Measurements from ENCODE around the gene TNC.

DNA sequence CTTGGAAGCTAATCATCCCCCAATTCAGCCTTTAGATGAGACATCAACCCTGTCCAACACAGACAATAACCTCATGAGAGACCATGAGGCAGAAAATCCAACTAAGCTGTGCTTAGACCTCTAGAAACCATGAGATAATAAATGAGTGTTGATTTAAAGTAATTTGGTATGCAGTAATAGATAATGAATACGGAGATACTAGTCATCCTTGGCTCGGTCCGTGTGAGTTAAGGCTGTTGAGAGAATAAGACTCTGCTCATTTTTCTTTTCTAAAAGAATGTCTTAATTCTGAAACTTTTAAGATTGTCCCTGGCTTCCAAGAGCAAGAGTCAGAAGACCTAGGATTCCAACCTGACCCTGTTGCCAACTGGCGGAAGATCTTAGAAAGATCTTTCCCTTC, 6.1 kb downstream of the TNC start:
- TF ChIP-seq, protein P1, sequence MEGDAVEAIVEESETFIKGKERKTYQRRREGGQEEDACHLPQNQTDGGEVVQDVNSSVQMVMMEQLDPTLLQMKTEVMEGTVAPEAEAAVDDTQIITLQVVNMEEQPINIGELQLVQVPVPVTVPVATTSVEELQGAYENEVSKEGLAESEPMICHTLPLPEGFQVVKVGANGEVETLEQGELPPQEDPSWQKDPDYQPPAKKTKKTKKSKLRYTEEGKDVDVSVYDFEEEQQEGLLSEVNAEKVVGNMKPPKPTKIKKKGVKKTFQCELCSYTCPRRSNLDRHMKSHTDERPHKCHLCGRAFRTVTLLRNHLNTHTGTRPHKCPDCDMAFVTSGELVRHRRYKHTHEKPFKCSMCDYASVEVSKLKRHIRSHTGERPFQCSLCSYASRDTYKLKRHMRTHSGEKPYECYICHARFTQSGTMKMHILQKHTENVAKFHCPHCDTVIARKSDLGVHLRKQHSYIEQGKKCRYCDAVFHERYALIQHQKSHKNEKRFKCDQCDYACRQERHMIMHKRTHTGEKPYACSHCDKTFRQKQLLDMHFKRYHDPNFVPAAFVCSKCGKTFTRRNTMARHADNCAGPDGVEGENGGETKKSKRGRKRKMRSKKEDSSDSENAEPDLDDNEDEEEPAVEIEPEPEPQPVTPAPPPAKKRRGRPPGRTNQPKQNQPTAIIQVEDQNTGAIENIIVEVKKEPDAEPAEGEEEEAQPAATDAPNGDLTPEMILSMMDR (IDR thresholded peaks at IDR 0.05; ENCODE audit: poor library complexity), result no peak
- no peak for TF ChIP-seq EZH2 (IDR thresholded peaks at IDR 0.05; ENCODE audit: borderline replicate concordance)
